Measurements from ENCODE around the gene PPFIBP1.

DNA sequence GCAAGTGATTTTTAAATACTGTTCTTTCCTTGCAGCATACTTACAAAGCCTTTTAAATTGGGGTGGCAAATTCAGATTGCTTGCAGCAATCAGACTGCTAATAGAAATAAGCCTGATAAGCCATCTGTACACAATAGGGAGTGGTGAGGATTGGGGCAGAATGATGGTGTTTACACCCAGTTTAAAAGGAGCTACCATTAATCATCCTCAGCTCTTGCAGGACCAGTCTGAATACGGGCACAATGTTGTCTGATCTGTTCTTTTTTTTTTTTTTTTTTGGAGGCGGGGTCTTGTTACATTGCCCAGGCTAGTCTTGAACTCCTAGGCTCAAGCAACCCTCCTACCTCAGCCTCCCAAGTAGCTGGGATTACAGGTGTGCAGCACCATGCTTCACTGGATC lies 122.1 kb downstream of the PPFIBP1 start:
- TF ChIP-seq, protein P1, sequence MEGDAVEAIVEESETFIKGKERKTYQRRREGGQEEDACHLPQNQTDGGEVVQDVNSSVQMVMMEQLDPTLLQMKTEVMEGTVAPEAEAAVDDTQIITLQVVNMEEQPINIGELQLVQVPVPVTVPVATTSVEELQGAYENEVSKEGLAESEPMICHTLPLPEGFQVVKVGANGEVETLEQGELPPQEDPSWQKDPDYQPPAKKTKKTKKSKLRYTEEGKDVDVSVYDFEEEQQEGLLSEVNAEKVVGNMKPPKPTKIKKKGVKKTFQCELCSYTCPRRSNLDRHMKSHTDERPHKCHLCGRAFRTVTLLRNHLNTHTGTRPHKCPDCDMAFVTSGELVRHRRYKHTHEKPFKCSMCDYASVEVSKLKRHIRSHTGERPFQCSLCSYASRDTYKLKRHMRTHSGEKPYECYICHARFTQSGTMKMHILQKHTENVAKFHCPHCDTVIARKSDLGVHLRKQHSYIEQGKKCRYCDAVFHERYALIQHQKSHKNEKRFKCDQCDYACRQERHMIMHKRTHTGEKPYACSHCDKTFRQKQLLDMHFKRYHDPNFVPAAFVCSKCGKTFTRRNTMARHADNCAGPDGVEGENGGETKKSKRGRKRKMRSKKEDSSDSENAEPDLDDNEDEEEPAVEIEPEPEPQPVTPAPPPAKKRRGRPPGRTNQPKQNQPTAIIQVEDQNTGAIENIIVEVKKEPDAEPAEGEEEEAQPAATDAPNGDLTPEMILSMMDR (IDR thresholded peaks at IDR 0.05 in 8 of 11, conservative IDR thresholded peaks at IDR 0.05 in 3 of 11) = no peak
- no peak for TF ChIP-seq POLR2A (IDR thresholded peaks at IDR 0.05)
